ENCODE results near the gene ADAMTS15.

DNA sequence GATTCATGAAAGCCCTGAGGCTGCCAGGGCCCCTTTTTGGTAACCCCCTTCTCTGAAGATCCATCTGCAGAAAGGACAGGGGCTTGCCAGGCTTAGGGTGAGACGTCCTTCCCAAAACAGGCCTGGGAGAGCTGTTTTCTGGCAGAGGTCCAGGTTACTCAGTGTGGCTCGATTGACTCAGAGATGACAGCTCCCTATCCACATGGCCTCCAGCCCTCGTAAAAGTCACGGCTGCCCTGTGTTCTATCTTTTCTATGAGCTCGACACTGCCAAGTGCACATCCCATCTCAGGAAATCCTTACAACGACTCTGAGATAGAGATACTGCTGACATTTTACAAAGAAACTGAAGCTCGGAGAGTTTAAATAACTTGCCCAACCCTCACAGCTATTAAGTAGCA lies 40.5 kb upstream of the ADAMTS15 start:
- TF ChIP-seq CTCF (IDR thresholded peaks at IDR 0.05) (no peak), POLR2A (IDR thresholded peaks at IDR 0.05) (no peak)
